Glomerular visceral epithelial cell (primary cell): ENCODE data around the gene CLDN7.

Experiments used
- DNase-seq: peaks from one replicate; pipeline ENCODE4 v3.0.0-alpha.2; 2016; ENCODE audit errors: extremely low spot score

Gene CLDN7

DNA sequence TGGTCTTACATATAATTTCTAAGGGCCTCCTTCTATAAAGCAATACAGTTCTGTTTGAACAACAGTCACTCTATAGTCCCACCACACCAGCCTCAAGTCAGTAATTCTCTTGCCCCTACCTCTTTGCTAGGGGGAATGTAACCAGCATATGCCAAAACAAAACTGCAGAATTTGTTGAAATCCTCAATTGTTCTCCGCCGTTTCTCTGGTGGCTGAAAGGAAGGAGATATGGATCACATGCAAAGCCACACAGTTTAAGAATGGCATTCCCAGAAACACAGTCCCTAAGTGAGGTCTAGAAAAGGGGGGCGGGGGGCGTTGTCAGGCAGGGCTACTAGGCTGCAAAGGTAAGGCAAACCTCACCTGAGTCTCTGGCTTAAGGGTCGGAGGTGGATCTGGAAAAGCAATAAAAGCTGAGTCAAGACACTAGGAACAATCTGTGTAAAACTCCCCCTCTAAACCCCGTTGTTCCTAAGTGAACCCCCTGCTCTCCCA is 25.0 kb downstream of the CLDN7 start:
- DNase-seq: no peak

DNA sequence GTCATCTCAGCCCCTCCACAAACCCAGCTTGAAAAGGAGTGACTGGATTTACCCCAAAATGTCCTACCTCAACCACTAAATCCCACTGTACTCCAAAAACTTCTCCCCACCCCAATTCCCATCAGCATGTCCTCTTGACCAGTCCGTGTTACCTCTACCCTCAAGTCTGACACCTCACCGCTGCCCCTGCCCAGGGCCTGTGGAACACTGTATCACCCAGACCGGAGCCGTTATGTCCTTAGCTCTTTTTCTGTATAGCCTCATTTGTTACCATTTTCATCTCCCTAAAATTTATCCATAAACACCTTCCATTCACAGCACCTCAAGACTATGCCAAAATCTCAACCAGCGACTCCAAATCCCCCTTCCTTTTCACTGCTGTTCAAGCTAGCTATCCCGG is 25.5 kb downstream of the CLDN7 start:
- no peak for DNase-seq

DNA sequence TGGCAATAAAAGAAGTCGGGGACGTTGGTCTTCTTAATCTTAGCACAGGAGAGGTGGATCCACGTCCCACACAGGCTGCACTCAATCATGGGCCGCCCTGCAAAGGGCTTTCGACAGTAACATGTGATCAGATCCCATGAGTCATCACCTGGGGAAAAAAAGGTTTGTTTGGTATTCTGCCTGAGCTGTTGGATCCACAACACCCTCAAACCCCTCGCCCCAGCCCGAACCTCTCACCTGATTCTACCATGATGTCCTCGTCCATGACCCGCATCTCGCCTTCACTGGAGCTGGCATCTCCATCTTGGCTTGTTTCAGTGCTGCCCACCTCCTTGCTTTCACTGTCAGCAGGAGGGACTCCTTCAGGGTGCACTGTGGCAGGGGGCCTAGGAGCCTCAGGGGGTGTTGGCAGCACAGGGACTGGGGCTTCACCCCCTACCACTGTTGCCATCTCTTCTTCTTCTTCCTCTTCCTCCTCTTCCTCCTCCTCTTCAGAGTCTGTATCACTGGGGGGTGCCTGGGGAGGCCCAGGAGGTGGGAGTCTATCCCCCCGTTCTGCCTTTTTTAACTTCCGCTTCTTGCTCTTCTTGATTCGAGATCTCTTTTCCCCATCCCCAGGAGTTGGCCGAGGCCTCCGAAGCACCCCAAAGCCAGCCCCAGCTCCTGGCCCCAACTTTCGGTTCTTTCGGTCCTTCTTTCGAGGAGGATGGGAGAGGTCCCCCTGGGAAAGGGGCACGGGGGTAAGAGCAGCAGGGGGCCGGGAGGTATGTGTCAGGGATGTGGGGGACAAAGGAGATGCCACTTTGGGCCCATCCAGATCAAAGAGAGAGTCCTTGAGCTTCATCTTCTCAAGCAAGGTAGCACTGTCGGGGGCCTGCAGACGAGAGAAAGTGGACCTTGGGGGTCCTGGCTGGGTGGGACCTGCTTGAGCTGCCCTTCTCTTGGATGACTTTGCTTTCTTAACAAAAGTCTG is 26.3 kb downstream of the CLDN7 start:
- no peak for DNase-seq

DNA sequence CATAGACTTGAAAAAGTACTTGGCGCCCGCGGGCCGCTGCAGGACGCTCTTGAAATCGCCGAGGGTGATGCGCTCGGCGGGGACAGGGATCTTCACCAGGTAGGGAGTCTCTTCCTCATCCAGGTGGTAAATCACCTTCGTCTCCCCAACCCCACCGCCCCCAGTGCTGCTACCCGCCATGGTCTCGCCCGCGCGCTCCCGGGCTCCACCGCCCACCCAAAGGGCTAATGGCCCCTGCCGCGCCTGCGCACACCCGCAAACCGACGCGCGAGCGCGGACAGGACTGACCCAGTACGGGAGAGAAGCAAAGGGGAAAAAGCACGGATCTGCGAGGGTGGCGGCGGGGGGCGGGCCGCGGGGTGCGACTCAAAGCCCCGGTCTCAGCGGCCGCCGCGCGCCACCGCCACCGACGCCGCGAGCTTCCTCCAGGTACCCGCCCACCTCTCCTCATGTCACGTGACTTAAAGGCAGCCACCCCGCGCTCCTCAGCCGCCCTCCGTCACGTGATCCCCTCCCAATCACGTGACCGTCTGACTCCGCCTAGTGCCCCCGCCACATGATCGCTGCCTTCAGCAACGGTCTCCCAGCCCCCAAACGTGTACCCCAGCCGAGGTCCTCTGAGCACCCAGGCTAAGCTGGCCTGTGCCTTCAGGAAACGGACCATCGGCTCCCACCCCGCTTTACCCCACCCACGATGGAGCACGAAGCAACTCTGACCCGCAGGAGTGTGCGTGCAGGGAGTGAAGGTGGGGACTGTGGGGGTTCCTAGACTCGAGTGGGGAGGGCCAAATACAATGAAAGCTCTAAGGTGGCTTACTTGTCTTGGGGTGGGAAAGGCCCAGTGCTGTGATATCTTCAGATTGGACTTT is 28.0 kb downstream of the CLDN7 start, which contains the start of gene DVL2:
Gene DVL2 (minus strand): TSS at position 435 of the 869 bp plus-strand sequence. CDS start 255 bp downstream, at position 180.
- peak; percentile 95 for DNase-seq

DNA sequence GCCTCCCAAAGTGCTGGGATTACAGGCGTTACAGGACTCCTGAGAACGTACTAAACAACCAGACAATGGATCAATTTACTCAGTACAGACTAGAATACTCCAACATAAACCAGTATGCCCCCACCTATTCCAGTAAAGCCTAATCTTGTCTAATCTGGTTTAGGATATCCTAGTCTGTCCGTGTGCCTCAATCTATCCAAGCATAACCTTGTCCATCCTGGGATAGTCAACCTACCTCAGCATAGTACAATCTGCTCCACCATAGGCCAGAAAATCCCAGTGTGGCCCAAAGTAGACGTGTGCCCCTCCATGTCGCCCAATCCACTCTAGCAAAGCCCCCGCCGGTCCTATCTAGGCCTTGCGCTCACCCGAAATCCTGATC is 28.6 kb downstream of the CLDN7 start:
- no peak for DNase-seq

DNA sequence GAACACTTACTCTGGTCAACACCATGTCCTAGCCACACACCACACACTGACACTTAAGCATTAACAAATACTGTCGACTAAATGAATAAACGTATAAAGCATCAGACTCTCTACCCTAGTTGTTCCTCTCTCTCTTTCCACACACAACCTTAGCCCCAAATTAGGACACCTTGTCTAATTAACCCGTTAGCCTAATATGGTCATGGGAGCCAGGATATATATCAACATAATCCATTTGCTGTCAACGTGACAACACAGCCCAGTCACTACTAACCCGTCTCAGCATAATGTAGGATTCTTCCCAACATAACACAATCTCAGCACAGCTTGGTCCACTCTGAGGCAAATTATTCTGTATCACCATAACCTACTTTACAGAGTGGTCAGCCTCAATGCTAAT is 30.2 kb downstream of the CLDN7 start:
- no peak for DNase-seq

DNA sequence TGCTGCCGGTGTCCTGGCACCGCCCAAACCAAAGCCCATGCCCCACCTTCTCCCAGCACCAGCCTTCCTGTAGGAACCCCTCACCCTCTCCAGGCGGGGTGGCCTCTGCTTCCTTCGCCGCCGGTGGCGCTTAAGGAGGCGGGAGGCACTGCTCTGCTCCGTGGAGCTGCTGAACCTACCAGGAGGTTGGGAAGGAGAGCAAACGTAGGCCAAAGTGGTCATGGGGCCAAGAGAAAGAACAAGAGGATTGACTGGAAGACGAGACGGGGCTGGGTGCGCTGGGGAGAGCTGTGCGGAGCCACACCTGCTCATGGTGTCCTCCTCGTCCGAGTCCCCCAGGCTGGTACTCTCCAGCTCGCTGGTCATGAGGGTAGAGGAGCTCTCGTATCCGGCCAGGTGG is 32.8 kb downstream of the CLDN7 start:
- DNase-seq: no peak

DNA sequence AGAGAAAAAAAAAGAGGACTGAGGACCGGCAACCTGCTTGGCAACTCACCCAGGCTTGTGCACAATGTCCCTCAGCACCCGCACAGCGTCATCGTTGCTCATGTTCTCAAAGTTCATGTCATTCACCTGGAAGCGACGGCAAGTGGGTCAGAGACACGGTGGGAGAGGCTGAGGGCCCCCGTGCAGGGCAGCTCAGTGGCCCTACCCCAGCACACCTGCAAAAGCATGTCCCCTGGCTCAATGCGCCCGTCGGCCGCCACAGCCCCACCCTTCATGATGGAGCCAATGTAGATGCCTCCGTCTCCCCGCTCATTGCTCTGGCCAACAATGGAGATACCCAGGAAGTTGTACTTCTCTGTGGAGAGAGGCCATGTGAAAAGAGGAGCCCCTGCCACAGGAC is 33.4 kb downstream of the CLDN7 start:
- DNase-seq: no peak

DNA sequence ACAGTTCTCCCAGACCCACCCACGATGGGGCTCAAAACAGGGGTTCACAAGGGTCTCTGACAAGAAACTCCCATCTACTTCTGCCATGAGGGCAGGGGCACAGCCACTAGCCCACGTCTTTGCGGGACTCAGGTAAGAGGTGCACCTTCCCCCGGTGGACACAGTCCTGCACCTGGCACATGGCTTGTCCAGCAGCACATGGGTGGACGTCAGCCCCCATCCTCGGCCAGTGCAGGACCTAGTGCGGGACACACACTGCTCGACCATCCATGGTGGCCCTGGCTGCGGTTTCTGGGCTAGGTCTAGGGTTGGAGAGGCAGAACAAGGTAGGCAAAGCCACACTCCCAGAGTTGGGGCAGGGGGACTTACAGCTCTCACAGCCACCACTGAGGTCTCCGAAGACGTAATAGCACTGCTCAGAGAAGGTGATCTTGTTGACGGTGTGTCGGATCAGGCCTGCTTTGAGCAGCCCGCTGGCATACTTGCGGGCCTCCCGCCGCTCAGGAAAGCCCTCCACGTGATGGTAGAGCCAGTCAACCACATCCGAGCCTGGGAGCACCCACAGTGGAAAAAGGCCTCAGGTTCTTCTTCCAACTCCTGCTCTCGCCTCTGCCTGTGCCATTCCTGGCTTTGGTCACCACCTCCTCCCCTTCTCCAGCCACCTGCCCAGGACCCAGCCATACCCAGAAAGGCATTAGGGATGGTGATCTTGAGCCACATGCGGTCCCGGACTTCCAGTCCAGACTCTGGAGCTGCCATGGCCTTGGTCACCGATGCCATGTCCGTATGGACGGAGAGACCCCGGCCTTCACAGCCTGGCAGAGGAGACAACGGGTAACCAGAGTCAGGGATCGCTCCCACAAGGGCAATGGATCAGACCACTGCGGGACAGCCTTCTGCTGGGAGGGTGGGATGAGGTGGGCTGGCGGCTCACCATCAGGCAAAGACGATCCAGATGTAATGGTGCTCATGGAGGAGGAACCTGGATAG is 35.3 kb downstream of the CLDN7 start:
- no peak for DNase-seq

DNA sequence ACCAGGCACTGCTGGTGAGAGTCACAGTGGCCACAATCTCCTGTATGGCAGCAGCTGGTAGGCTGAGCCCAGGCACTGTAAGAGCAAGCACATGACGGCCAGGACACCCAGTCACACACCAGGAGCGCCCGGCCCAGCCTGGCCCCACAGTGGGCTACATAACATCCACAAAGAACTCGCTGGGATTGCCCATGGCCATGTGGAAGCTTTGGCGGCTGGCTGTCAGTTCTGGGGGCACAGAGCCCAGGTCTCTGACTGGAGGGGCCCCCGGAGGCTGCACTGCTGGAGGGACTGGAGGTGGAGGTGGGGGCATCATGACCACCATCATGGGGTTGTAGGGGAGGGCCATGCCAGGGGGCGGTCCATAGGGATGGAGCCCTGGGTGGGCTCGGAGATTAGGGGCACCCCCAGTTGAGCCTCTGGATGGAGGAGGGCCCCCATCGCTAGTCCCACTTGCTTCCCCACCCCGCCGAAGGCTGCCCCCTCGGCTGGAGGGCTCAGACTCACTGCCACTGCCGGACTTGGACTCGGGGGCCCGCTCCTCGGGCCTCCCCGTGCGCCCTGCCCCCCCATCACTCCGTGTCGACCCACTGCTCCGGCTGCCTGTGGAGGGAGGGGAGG is 36.5 kb downstream of the CLDN7 start:
- DNase-seq: no peak

DNA sequence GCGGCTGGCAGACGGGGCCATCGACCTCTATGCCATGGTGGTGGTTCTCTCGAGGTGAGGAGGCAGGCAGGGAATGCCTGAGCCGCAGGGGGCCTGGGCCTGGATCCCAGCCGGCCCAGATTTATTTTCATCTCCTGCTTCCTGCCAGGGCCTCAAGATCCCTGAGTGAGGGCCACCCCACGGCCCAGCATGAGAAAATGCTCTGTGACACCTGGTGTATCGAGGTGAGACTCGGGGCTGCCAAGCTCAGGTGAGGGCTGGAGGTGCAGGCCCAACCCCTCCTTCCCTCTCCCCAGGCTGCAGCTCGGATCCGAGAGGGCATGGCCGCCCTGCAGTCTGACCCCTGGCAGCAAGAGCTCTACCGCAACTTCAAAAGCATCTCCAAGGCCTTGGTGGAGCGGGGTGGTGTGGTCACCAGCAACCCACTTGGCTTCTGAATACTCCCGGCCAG is 37.6 kb downstream of the CLDN7 start:
- no peak for DNase-seq

DNA sequence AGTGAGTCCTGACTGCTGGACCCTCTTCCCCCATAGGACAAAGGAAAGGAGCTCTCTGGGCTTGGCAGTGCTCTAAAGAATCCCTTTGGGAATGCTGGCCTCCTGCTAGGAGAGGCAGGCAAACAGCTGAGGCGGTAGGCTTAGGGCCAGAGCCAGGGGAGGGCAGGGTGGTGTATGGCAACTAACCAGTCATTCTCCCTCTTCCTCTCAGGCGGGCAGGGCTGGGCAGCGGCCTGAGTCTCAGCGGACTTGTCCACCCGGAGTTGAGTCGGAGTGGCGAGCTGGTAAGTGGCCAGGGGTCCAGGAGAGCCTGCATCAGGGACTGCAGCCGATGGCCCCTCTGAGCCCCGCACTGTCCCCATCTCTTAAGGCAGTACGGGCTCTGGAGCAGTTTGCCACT is 38.2 kb downstream of the CLDN7 start:
- DNase-seq: no peak

DNA sequence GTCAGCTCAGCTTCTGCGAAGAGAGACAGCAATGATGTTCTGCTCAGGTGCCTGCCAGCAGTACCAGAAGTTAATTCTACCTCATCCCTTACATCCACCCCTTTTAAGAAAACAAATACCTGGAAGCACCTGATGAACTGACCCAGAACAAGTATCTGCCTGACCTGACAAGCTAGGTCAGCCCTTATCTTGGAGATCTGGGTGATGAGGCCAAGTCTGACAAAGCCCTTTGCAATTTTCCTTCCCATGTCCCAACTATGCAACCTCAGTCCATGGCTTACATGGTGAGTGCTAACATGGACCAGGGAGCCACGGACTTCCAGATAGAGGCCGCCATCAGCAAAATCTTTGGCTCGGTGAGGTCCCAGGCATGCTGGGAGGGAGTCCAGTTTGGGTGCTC is 38.9 kb downstream of the CLDN7 start:
- no peak for DNase-seq

DNA sequence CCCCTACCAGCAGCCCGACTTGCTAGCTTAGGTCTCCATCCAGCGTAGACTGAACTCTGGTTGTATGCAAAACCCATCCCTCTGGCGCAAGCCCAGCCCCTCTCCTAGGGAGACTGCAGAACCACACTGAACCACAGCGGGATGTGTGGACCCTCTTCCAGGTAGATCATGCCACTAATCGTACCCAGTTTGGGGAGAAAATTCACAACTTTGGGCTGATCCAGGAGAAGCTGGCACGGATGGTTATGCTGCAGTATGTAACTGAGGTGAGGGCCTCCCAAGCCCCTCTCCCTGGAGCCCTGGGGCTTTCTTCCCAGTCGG is 39.3 kb downstream of the CLDN7 start:
- no peak for DNase-seq

DNA sequence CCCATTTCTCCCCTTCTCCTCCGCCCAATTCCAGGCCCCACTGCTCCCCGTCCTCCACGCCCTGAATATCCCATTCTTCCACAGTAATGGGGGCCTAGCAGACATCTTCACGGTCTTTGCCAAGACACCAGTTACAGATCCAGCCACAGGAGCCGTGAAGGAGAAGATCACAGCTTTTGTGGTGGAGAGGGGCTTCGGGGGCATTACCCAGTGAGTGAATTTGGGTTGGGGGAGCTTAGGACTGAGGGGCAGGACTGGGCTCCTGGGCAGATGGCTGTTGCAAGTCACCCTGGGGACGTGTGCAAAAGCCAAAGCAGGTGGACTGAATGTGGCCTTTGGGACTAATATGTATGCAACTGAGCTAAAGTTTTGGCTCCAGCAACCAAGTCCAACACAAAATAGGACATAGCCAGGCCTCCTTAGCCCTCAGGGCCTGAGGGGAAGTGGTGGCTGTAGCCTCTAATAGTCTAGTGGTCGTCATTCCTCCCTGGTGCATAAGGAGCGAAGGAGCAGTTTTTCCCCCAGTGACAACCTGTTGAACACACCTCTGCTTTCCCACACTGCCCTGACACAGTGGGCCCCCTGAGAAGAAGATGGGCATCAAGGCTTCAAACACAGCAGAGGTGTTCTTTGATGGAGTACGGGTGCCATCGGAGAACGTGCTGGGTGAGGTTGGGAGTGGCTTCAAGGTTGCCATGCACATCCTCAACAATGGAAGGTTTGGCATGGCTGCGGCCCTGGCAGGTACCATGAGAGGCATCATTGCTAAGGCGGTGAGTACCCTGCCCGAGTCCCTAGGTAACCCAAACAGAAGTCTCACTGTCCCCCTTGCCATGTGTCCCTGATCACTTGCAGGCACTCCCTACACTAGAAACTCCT is 39.9 kb downstream of the CLDN7 start:
- no peak for DNase-seq

DNA sequence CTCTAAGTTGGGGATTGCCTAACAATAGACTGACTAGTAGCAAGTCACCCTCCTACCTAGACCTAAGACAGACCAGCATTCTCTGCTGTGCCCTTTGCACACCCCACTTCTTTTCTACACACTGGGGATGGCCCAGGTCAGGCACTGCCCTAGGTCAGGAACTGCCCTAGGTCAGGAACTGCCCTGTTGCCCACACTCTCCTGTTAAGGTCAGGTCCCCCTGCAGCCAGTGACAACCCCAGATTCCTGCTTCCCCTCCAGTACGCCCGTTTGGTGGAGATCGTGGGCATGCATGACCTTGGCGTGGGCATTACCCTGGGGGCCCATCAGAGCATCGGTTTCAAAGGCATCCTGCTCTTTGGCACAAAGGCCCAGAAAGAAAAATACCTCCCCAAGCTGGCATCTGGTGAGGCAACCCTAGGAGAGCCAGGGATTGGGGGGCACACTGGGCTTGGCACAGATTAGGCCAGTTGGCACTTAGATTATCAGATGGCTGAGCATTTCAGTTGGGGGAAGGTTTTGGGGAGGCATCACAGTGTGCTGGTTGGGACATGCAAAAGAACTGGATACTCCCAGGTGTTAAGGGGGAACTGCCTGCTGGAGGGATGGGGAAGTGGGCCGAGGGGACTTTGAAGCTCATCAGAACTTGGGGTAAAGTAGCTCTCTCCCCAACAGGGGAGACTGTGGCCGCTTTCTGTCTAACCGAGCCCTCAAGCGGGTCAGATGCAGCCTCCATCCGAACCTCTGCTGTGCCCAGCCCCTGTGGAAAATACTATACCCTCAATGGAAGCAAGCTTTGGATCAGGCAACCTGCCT is 40.8 kb downstream of the CLDN7 start:
- DNase-seq: no peak

DNA sequence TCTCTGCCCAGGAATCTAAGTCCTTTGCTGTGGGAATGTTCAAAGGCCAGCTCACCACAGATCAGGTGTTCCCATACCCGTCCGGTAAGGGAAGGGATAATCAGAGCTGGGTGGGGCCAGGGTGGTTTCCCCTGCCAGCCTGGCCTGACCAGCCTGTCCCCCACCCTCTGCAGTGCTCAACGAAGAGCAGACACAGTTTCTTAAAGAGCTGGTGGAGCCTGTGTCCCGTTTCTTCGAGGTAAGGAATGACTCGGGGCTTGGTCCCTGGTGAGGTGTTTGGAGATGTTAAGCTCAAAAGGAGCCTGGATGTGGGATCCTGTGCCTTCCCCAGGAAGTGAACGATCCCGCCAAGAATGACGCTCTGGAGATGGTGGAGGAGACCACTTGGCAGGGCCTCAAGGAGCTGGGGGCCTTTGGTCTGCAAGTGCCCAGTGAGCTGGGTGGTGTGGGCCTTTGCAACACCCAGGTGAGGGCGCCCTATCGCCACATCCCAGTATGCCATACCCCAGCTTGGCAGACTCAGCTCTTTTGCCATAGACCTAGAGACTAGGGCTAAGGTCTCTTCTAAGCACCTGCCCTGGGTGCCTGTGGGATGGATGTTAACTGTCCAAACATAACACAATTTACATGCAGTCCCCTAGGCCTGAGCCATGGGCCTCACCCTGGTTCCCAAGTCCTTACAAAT is 41.5 kb downstream of the CLDN7 start:
- DNase-seq: peak; percentile 68

DNA sequence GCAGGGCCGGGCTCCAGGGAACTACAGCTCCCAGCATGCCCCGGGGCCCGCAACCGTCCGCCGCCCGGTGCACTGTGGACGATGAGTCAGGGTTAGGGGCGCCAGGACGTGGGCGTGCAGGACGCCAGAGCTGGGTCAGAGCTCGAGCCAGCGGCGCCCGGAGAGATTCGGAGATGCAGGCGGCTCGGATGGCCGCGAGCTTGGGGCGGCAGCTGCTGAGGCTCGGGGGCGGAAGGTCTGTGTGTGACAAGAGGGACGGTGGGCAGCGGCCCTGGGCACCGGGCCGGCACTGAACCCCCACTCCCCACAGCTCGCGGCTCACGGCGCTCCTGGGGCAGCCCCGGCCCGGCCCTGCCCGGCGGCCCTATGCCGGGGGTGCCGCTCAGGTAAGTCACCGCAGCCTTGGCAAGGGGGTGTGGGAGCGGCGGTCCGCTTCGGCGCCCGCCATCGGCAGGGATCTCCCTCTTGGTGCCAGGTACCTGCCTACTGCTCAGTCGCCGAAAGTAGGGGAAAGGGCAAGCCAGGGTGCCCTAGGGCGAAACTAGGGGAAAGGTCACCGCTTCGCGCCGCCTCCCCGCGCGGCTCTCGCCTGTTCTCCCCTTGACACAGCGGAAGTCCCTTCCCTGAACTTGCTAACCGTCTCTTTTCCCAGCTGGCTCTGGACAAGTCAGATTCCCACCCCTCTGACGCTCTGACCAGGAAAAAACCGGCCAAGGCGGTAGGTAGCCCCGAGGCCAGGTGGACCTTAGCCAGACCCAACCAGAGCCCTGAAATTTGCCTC is 42.3 kb downstream of the CLDN7 start, which contains the start of the genes ACADVL and DLG4:
Gene ACADVL (plus strand): TSS at position 127 of the 781 bp plus-strand sequence. CDS start 47 bp downstream, at position 174.
Gene DLG4 (minus strand): TSS at position 25 of the 781 bp plus-strand sequence.
- peak; percentile 89 for DNase-seq
